Skeletal muscle satellite cell (primary cell): ENCODE data around the gene KRABD2.
"Not testable (repeated sequence)": the region's sequence is repeated elsewhere in the genome, so short reads cannot be mapped to it uniquely, and the experiment has no call there.

ENCODE experiments used
- H3K27me3 ChIP-seq: 2 replicates; pipeline ENCODE4 v1.7.0; 2013; ENCODE audit warnings: low read length; ENCODE audit not compliant: control insufficient read depth, insufficient read depth
- H3K36me3 ChIP-seq: 2 replicates; pipeline ENCODE4 v1.7.0; 2013; ENCODE audit warnings: mild to moderate bottlenecking, control low read depth, low read length; ENCODE audit not compliant: insufficient read depth
- H3K4me1 ChIP-seq: 2 replicates; pipeline ENCODE4 v1.7.0; 2013; ENCODE audit warnings: low read length; ENCODE audit not compliant: control insufficient read depth, insufficient read depth
- H3K4me2 ChIP-seq: 2 replicates; pipeline ENCODE4 v1.7.0; 2013; ENCODE audit warnings: mild to moderate bottlenecking, low read length
- H3K4me3 ChIP-seq: 2 replicates; pipeline ENCODE4 v1.7.0; 2013; ENCODE audit warnings: low read length
- H3K9ac ChIP-seq: 2 replicates; pipeline ENCODE4 v1.7.0; 2013; ENCODE audit warnings: mild to moderate bottlenecking, low read depth, low read length, moderate library complexity
- H3K9me3 ChIP-seq: replicated peaks from 2 replicates; pipeline ENCODE4 v1.7.0; 2013; ENCODE audit warnings: mild to moderate bottlenecking, control low read depth, low read length

The KRABD2 gene

DNA sequence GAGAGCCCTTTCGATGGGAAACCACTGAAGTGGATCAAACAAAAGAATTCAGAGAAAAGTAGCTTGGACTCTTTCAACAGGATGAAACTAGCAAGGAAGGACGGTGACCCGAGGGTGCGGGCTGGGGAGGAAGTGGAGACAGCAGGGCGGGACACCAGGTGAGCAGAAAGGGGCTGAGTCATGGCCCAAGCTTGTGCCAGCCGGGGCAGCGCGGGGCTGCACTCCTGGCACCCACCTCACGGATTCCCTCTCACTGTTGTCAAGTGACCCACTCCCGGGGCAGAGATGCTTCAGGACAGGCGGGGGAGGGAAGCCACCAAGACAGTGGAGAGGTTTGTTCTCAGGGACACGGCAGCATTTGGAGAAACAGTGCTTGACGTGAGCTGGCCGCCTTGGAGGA is 31.9 kb upstream of the KRABD2 start:
- Histone ChIP-seq H3K4me2 (no peak overlapping the region), H3K9ac (no peak overlapping the region), H3K27me3 (peaks cover 12% of the 10 kb centered on the region), H3K9me3 (no peaks in the 10 kb centered on the region), H3K4me3 (no peak overlapping the region), H3K4me1 (peaks cover 5% of the 10 kb centered on the region), H3K36me3 (no peaks in the 10 kb centered on the region)

DNA sequence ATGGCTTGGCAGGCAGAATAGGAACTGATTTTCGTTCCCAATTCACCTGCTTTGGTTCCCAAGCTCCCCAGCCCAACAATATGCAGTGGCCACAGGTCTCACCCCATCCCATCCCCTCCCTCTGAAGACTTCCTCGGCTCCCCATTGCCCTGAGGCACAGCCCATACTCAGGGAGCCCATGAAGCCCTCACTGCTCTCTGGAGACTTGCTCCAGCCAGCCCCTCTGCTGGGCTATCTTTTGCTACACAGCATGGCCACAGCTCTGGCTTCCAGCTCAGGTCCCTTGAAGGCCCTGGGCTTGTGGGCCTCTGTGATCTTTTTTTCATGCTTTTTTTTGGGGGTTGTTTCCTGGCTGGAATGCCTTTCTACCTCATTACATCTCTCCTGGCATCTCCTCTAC is 29.7 kb upstream of the KRABD2 start:
- Histone ChIP-seq H3K4me3 (no peak overlapping the region), H3K27me3 (peaks cover 11% of the 10 kb centered on the region), H3K36me3 (no peaks in the 10 kb centered on the region), H3K4me2 (no peak overlapping the region), H3K9me3 (no peaks in the 10 kb centered on the region), H3K9ac (no peak overlapping the region), H3K4me1 (peaks cover 5% of the 10 kb centered on the region)

- Histone ChIP-seq H3K9ac (no peak overlapping the region), H3K36me3 (no peaks in the 10 kb centered on the region), H3K9me3 (no peaks in the 10 kb centered on the region), H3K27me3 (peaks cover 16% of the 10 kb centered on the region), H3K4me2 (no peak overlapping the region), H3K4me1 (peaks cover 2% of the 10 kb centered on the region), H3K4me3 (no peak overlapping the region)
Observed at GRCh38 chr17:8405499-8406016, 29.1 kb upstream of the KRABD2 start.

DNA sequence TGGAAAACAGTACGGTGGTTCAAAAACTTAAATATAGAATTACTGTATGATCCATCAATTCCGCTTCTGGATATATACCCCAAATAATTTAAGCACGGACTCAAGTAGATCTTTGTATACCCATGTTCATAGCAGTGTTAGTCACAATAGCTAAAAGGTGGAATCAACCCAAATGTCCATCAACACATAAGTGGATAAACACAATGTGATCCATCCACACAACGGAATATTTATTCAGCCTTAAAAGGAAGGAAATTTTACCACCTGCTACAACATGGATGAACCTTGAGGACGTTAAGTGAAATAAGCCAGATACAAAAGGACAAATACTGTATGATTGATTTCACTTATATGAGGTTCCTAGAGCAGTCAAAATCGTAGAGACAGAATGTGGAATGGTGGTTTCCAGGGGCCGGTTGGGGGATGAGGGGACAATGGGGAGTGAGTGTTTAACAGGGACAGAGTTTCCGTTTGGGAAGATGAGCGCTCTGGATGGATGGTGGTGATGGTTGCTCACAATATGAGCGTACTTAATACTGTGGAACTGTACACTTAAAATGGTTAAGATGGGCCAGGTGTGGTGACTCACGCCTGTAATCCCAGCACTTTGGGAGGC is 26.5 kb upstream of the KRABD2 start:
- no peaks in the 10 kb centered on the region for H3K36me3 ChIP-seq
- H3K9ac ChIP-seq, result no peak overlapping the region
- peaks cover 35% of the 10 kb centered on the region for H3K27me3 ChIP-seq
- no peaks in the 10 kb centered on the region for H3K9me3 ChIP-seq
- H3K4me1 ChIP-seq, result no peaks in the 10 kb centered on the region
- H3K4me2 ChIP-seq, result no peak overlapping the region
- no peak overlapping the region for H3K4me3 ChIP-seq

GRCh38 chr17:8401107-8401506 is 24.6 kb upstream of the KRABD2 start:
- no peaks in the 10 kb centered on the region for H3K9me3 ChIP-seq
- H3K36me3 ChIP-seq, result no peaks in the 10 kb centered on the region
- no peak overlapping the region for H3K9ac ChIP-seq
- peaks cover 53% of the 10 kb centered on the region for H3K27me3 ChIP-seq
- H3K4me1 ChIP-seq, result no peaks in the 10 kb centered on the region
- H3K4me2 ChIP-seq, result no peak overlapping the region
- H3K4me3 ChIP-seq, result no peak overlapping the region

GRCh38 chr17:8398980-8399379 is 22.5 kb upstream of the KRABD2 start:
- Histone ChIP-seq H3K4me1 (peaks cover 3% of the 10 kb centered on the region), H3K9ac (no peak overlapping the region), H3K27me3 (peaks cover 68% of the 10 kb centered on the region), H3K9me3 (no peaks in the 10 kb centered on the region), H3K4me3 (no peak overlapping the region), H3K36me3 (no peaks in the 10 kb centered on the region), H3K4me2 (no peak overlapping the region)

- Histone ChIP-seq H3K4me3 (no peak within 1 kb of the TSS), H3K4me2 (no peak within 1 kb of the TSS), H3K27me3 (peaks cover 63% of the 10 kb centered on the region)
Observed at GRCh38 chr17:8397636-8398035, 21.1 kb upstream of the KRABD2 start, which contains the start of gene RNF222. TSS of gene RNF222 (minus strand) at chr17:8397827. CDS start at chr17:8393461, 4,366 bp downstream.

DNA sequence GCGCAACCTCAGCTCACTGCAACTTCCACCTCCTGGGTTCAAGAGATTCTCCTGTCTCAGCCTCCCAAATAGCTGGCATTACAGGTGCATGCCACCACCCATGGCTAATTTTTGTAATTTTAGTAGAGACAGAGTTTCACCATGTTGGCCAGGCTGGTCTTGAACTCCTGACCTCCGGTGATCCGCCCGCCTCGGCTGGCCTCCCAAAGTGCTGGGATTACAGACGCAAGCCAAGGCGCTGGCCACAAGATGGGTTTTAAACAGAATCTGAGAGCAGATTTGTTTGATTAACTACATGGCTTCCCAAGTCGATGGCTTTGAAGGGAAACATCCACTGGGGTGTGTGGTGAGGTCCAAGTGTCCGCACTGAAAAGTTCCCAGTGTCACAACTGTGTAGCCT is 18.0 kb upstream of the KRABD2 start:
- not testable (repeated sequence) for H3K9ac ChIP-seq, H3K36me3 ChIP-seq, H3K4me2 ChIP-seq, H3K9me3 ChIP-seq, H3K4me3 ChIP-seq
- peaks cover 45% of the 10 kb centered on the region for H3K27me3 ChIP-seq
- H3K4me1 ChIP-seq, result peaks cover 23% of the 10 kb centered on the region

More at GRCh38 chr17:8397636-8398035, 21.1 kb upstream of the KRABD2 start, which contains the start of gene RNF222:
- H3K4me1 ChIP-seq, result peaks cover 13% of the 10 kb centered on the region
- no peak within 1 kb of the TSS for H3K9ac ChIP-seq
- H3K9me3 ChIP-seq, result no peaks in the 10 kb centered on the region
- no peaks in the 10 kb centered on the region for H3K36me3 ChIP-seq

GRCh38 chr17:8393470-8394231 is 17.1 kb upstream of the KRABD2 start:
- Histone ChIP-seq H3K36me3 (no peaks in the 10 kb centered on the region), H3K9ac (no peak overlapping the region), H3K4me1 (peaks cover 23% of the 10 kb centered on the region), H3K9me3 (no peaks in the 10 kb centered on the region), H3K4me3 (no peak overlapping the region), H3K27me3 (peaks cover 39% of the 10 kb centered on the region), H3K4me2 (no peak overlapping the region)

GRCh38 chr17:8392674-8393469 is 16.4 kb upstream of the KRABD2 start:
- peaks cover 23% of the 10 kb centered on the region for H3K4me1 ChIP-seq
- H3K9me3 ChIP-seq, result no peaks in the 10 kb centered on the region
- H3K9ac ChIP-seq, result no peak overlapping the region
- peaks cover 32% of the 10 kb centered on the region for H3K27me3 ChIP-seq
- H3K36me3 ChIP-seq, result no peaks in the 10 kb centered on the region
- H3K4me3 ChIP-seq, result no peak overlapping the region
- H3K4me2 ChIP-seq, result no peak overlapping the region

DNA sequence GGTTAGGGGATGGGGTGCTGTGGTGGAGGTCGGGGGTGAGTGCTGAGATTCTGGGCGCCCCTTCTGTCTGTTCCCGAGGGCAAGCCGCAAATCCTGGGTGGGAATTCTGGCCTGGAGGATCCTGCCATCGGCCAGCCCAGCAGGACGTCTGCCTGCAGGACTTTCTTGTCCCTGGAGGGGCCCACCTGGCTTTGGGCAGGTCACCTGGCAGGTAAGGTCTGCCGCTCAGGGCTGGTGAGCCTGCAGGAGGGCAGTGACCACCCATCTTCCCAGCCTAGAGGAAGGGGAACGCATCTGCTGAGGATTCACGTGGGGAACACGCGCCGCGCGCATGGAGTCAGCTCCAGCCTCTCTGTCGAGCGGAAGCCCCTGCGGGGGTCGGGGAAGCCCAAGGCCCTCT is 15.8 kb upstream of the KRABD2 start:
- Histone ChIP-seq H3K9ac (no peak overlapping the region), H3K4me1 (peaks cover 23% of the 10 kb centered on the region), H3K9me3 (no peaks in the 10 kb centered on the region), H3K4me2 (no peak overlapping the region), H3K4me3 (no peak overlapping the region), H3K36me3 (no peaks in the 10 kb centered on the region), H3K27me3 (peaks cover 26% of the 10 kb centered on the region)
